ENCODE measurements around the gene SUSD4.

SUSD4 gene

DNA sequence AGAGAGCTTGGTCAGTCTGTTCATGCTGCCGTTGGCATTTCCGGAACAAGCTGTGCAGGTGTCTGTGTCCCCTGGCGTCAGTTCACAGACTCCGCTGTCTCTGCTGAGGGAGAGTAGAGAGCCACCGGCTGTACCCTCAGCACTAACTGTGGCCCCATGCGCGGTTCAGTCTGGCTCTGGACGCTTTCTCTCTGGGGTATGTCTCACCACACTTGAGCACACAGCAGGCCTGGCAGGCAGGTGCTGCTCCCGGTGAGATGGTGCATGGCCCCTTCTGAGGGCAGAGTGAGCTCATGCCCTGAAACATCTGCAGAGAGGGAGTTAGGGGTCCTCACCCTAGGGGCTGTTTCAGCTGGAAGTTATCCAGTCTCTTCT is 161.0 kb downstream of the SUSD4 start:
- no peaks in the 10 kb centered on the region for H3K4me1 ChIP-seq
- DNase-seq (ENCODE audit: low spot score in 2 of 2), result no peak
- H3K4me3 ChIP-seq, result no peak overlapping the region
- in situ Hi-C loops (cut with MboI; ENCODE audit: low sequenced_read_pairs), result no loop called here
- H3K27me3 ChIP-seq (ENCODE audit: low read depth), result no peaks in the 10 kb centered on the region
- H3K36me3 ChIP-seq (replicated peaks), result no peaks in the 10 kb centered on the region
- no peaks in the 10 kb centered on the region for H3K9me3 ChIP-seq

DNA sequence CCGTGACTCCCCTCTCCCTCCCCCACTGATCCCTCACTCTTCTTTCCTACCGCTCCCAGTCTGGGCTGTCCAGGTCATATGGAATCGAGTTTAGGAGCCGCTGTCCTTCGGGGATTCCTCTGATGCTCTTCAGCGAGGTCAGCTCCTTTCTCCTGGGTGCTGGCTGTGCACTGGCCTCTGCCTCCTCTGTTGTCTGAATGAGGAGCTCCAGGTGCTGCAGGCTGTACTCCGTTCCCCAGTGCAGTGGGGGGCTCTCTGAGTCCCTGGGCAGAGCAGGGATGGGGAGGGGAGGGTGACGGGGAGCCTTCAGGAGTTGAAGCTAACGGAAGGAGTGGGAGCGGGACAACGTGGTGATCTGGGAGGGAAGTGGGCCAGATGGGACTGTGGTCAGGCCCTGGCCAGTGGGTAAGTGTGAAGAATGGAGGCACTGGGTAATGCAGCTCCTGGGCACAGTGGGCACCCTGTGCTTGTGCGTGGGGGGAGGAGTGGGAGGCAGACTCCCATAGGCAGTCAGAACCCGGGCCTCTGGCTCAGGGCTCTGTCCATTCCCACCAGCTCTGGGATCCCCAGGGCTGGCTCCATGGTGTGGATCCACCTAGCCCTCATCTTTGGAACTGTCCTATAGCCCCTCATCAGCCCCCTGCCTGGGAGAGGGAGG is 161.5 kb downstream of the SUSD4 start:
- no peak for DNase-seq (ENCODE audit: low spot score in 2 of 2)
- in situ Hi-C loops (cut with MboI; ENCODE audit: low sequenced_read_pairs), result no loop called here

DNA sequence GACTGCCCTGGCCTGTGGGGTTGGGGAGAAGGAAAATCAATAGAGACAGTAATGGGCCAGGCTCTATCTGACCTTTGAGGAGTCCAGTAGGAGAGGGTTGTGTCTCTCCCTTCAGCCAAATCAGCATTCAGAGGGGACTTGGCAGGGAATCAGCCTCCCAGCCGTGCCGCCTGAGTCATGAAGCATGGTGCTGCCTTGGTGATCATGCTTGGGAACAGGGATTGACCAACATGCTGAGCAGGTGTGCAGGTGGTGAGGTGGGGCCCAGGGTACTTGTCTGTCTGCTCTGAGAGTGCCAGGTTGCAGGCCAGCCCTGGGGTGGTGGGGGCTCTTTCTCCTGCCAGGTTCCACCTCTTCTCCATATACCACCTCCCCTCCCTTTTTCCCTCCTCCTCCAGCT is 162.0 kb downstream of the SUSD4 start:
- no peak overlapping the region for H3K4me3 ChIP-seq
- no peak for DNase-seq (ENCODE audit: low spot score in 2 of 2)
- H3K36me3 ChIP-seq (replicated peaks), result no peaks in the 10 kb centered on the region
- H3K9me3 ChIP-seq, result no peaks in the 10 kb centered on the region
- no peaks in the 10 kb centered on the region for H3K27me3 ChIP-seq (ENCODE audit: low read depth)
- H3K4me1 ChIP-seq, result no peaks in the 10 kb centered on the region
- in situ Hi-C loops (cut with MboI; ENCODE audit: low sequenced_read_pairs), result no loop called here

More for the DNA sequence above, 161.5 kb downstream of the SUSD4 start:
- Histone ChIP-seq H3K4me1 (no peaks in the 10 kb centered on the region), H3K36me3 (replicated peaks) (no peaks in the 10 kb centered on the region), H3K9me3 (no peaks in the 10 kb centered on the region), H3K4me3 (no peak overlapping the region), H3K27me3 (ENCODE audit: low read depth) (no peaks in the 10 kb centered on the region)

DNA sequence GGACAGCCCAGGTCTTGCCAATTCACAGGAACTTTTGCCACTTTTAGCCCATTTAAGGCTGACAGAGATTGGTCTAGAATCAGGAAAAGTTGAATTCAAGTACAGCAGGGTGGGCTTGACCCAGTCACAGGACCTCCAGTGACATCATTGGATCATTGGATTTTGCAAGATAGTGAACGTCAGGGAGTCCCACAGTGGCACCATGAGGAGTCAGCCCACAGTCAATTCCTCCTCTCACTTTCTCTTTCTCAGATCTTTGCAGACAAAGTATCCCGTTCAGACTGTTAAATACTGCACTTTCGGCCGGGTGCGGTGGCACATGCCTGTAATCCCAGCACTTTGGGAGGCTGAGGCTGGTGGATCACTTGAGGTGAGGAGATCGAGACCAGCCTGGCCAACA is 163.1 kb downstream of the SUSD4 start:
- Histone ChIP-seq H3K36me3 (replicated peaks) (no peaks in the 10 kb centered on the region), H3K4me3 (no peak overlapping the region), H3K9me3 (no peaks in the 10 kb centered on the region), H3K27me3 (ENCODE audit: low read depth) (no peaks in the 10 kb centered on the region), H3K4me1 (no peaks in the 10 kb centered on the region)
- DNase-seq (ENCODE audit: low spot score in 2 of 2), result no peak
- in situ Hi-C loops (cut with MboI; ENCODE audit: low sequenced_read_pairs), result no loop called here

DNA sequence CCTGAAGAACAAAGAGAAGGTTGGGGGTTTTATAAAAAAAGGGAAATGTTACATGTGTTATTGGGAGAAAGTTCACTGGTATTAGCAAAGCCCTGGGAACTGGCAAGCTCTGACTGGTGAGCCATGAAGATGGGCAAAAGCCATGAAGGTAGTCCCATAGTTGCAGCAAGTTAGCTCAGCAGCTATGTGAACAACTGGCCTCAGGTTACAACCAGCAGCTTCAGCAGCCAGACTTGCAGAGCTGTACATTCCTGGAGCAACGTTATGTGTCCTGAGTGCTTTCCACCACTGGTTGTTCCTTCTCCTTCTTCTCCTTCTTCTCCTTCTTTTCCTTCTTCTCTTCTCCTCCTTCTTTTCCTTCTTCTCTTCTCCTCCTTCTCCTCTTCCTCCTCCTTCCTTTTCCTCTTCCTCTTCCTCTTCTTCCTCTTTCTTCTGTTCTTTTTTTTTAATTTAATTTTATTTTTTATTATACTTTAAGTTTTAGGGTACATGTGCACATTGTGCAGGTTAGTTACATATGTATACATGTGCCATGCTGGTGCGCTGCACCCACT is 164.8 kb downstream of the SUSD4 start:
- DNase-seq (ENCODE audit: low spot score in 2 of 2), result no peak
- in situ Hi-C loops (cut with MboI; ENCODE audit: low sequenced_read_pairs), result no loop called here
- no peaks in the 10 kb centered on the region for H3K9me3 ChIP-seq
- no peaks in the 10 kb centered on the region for H3K4me1 ChIP-seq
- H3K4me3 ChIP-seq, result no peak overlapping the region
- no peaks in the 10 kb centered on the region for H3K36me3 ChIP-seq (replicated peaks)
- no peaks in the 10 kb centered on the region for H3K27me3 ChIP-seq (ENCODE audit: low read depth)

DNA sequence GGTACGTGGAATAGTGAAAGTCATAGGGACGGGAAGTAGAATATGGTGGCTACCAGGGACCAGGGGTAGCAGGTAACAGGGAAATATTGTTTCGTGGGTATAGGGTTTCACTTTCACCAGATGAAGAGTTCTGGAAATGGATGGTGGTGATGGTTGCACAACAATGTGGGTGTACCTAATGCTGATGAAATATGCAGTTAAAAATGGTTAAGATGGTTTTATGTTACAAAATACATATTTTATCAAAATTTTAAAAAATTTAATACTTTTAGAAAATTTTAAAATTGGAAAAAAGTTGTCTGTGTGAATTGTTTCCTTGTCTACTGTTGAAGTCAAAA is 165.4 kb downstream of the SUSD4 start:
- in situ Hi-C loops (cut with MboI; ENCODE audit: low sequenced_read_pairs), result no loop called here
- no peak overlapping the region for H3K4me3 ChIP-seq
- no peaks in the 10 kb centered on the region for H3K4me1 ChIP-seq
- no peak for DNase-seq (ENCODE audit: low spot score in 2 of 2)
- no peaks in the 10 kb centered on the region for H3K9me3 ChIP-seq
- no peaks in the 10 kb centered on the region for H3K36me3 ChIP-seq (replicated peaks)
- H3K27me3 ChIP-seq (ENCODE audit: low read depth), result no peaks in the 10 kb centered on the region

DNA sequence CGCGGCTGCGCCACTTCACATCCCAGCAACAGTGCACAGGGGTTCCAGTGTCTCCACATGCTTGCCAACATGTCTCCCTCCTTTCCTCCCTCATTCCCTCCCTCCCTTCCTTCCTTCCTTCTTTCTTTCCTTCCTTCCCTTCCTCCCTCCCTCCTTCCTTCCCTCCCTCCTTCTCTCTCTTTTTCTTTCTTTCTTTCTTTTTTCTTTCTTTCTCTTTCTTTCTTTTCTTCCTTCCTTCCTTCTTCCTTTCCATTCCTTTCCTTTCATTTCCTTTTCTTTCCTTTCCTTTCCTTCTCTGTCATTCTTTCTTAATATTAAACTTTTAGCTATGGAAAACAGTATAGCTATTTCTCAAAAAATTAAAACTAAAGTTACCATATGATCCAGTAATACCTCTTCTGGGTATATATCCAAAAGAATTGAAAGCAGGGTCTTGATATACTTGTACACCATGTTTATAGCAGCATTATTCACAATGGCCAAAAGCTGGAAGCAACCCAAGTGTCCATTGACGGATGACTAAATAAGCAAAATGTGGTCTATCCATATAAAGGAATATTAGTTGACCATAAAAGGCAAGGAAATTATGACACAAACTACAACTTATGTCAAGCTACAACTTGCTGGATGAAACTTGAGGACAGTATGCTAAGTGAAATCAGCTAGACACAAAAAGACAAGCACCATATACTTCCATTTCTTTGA is 165.9 kb downstream of the SUSD4 start:
- no peaks in the 10 kb centered on the region for H3K9me3 ChIP-seq
- no peaks in the 10 kb centered on the region for H3K36me3 ChIP-seq (replicated peaks)
- DNase-seq (ENCODE audit: low spot score in 2 of 2), result no peak
- in situ Hi-C loops (cut with MboI; ENCODE audit: low sequenced_read_pairs), result no loop called here
- H3K4me3 ChIP-seq, result no peak overlapping the region
- no peaks in the 10 kb centered on the region for H3K4me1 ChIP-seq
- no peaks in the 10 kb centered on the region for H3K27me3 ChIP-seq (ENCODE audit: low read depth)

DNA sequence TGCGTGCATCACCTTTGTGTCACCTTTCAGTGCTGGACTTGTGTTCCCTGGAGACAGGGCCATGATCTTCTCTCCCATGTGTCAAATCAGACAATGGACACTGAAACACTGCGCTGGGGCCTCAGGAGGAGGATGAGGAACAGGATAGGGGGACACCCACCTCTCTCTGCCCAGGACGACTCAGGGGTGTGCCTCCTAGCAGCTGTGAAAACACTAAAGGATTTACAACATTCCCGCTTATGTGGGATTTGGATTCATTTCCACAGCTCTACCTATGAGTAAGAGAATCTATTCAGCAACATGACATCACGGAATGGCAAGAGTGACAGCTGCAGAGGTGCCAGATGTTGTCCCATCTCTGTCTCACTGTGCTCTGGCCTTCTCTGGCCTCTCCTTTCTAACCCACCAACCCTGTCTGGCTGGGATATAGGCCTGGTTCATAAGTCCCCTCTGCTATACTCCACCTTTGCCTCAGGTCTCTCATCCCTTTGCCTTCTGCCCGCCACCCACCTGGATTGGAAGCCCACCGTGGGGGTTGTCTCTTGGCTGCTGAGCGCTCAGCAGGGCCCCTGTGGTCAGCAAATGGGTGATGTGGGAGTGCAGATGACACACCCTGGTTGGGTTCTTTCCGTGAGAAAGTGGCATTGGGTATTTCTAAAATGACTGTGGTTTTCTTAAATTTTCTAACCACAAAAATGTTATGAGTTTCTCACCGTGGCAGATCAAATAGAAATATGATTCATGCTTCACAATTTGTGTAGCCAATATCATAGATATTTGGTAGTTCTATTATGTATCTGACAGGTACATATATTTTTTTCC is 173.9 kb downstream of the SUSD4 start:
- Histone ChIP-seq H3K9me3 (no peaks in the 10 kb centered on the region), H3K4me3 (no peak overlapping the region), H3K27me3 (ENCODE audit: low read depth) (peaks cover 2% of the 10 kb centered on the region; the same call in 1 of the 2 replicates), H3K4me1 (no peaks in the 10 kb centered on the region), H3K36me3 (replicated peaks) (no peaks in the 10 kb centered on the region)
- in situ Hi-C loops (cut with MboI; ENCODE audit: low sequenced_read_pairs), result no loop called here
- DNase-seq (ENCODE audit: low spot score in 2 of 2), result no peak

DNA sequence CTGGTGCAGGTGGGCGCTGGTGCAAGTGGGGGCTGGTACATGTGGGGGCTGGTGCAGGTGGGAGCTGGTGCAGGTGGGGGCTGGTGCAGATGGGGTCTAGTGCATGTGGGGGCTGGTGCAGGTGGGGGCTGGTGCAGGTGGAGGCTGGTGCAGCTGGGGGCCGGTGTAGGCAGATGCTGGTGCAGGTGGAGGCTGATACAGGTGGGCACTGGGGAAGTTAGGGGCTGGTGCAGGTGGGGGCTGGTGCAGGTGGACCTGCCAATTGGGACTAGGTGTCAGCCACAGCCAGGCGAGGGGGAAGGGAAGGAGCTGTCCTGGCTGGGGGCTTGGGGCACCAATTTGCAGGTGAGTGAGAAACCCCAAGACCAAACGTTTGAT is 174.5 kb downstream of the SUSD4 start:
- no peaks in the 10 kb centered on the region for H3K36me3 ChIP-seq (replicated peaks)
- H3K4me3 ChIP-seq, result no peak overlapping the region
- no peaks in the 10 kb centered on the region for H3K9me3 ChIP-seq
- H3K4me1 ChIP-seq, result no peaks in the 10 kb centered on the region
- in situ Hi-C loops (cut with MboI; ENCODE audit: low sequenced_read_pairs), result no loop called here
- H3K27me3 ChIP-seq (ENCODE audit: low read depth), result peaks cover 2% of the 10 kb centered on the region; the same call in 1 of the 2 replicates
- DNase-seq (ENCODE audit: low spot score in 2 of 2), result no peak

DNA sequence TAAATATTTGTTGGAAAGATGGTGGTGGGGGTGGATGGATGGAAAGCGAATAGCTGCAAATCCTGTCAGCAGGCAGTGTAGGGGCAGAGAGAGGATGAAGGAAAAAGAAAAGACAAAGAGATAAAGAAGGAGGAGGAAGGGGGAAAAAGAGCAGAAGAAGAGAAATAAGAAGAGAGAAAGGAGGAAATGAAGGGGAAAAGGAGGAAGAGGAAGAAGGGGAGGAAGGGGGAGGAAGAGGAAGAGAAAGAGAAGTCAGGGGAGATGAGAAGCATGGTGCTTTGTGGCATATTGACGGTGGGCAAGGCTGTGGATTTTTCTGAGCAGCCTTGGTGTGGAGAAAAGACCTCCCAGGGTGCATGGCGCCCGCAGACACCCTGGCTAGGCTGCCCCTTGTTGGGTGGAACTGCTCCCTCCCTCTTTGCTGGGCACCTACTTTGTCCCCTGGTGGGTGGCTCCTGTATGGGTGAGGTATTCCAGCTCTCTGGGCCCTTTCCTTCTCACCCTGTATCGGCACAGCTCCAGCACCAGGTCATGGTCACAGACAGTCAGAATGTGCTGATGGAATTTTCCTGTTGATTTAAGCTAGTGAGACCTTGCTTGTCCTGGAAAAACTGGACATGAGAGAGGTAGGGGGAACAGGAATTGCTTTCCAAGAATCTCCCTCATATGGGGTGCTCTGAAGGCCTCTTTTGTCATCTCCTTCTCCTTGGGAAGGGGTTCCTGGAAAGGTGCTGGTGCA is 175.2 kb downstream of the SUSD4 start:
- peaks cover 2% of the 10 kb centered on the region; the same call in 1 of the 2 replicates for H3K27me3 ChIP-seq (ENCODE audit: low read depth)
- no peaks in the 10 kb centered on the region for H3K36me3 ChIP-seq (replicated peaks)
- in situ Hi-C loops (cut with MboI; ENCODE audit: low sequenced_read_pairs), result no loop called here
- no peak for DNase-seq (ENCODE audit: low spot score in 2 of 2)
- no peaks in the 10 kb centered on the region for H3K4me1 ChIP-seq
- H3K4me3 ChIP-seq, result no peak overlapping the region
- H3K9me3 ChIP-seq, result no peaks in the 10 kb centered on the region

DNA sequence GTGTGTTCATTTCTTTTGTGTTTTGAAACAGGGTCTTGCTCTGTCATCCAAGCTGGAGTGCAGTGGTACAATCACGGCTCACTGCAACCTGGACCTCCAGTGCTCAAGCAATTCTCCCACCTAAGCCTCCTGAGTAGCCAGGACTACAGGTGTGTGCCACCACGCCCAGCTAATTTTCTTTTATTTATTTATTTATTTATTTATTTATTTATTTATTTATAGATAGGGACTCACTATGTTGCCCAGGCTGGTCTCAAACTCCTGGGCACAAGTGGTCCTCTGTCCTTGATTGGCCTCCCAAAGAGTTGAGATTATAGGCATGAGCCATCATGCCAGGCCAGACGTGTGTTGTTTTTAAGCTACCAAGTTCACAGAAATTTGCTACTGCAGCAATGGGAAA is 177.2 kb downstream of the SUSD4 start:
- Histone ChIP-seq H3K36me3 (replicated peaks) (no peaks in the 10 kb centered on the region), H3K4me1 (no peaks in the 10 kb centered on the region), H3K27me3 (ENCODE audit: low read depth) (peaks cover 2% of the 10 kb centered on the region; the same call in 1 of the 2 replicates), H3K4me3 (no peak overlapping the region), H3K9me3 (no peaks in the 10 kb centered on the region)
- no peak for DNase-seq (ENCODE audit: low spot score in 2 of 2)
- in situ Hi-C loops (cut with MboI; ENCODE audit: low sequenced_read_pairs), result no loop called here

DNA sequence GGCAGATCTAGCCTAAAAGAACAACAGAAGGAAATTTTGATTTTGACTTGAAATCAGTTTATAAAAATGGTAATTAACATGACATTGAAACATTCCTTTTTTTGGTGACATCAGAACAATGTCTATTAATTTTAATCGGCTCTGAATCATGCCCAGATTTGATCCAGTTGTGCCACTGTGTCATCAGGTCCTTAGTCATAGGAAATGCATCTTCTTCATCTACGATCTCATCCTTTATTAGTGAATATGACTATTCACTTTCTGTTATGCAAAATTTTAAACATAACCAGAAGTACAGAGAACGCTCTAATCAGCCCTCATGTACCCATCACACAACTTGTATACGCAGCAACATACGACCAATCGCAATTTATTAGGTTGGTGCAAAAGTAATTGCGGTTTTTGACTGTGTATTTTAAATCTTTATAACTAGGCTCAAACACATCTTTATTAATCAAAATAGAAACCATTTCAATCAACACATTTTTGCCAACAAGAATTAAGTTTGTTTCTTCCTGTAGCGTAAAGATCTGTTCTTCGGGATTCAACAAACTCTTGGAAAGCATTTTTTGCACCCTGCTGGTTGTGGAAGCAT is 180.6 kb downstream of the SUSD4 start:
- H3K36me3 ChIP-seq (replicated peaks), result no peaks in the 10 kb centered on the region
- no peak for DNase-seq (ENCODE audit: low spot score in 2 of 2)
- H3K9me3 ChIP-seq, result no peaks in the 10 kb centered on the region
- H3K4me1 ChIP-seq, result no peaks in the 10 kb centered on the region
- in situ Hi-C loops (cut with MboI; ENCODE audit: low sequenced_read_pairs), result no loop called here
- no peak overlapping the region for H3K4me3 ChIP-seq
- H3K27me3 ChIP-seq (ENCODE audit: low read depth), result no peaks in the 10 kb centered on the region

DNA sequence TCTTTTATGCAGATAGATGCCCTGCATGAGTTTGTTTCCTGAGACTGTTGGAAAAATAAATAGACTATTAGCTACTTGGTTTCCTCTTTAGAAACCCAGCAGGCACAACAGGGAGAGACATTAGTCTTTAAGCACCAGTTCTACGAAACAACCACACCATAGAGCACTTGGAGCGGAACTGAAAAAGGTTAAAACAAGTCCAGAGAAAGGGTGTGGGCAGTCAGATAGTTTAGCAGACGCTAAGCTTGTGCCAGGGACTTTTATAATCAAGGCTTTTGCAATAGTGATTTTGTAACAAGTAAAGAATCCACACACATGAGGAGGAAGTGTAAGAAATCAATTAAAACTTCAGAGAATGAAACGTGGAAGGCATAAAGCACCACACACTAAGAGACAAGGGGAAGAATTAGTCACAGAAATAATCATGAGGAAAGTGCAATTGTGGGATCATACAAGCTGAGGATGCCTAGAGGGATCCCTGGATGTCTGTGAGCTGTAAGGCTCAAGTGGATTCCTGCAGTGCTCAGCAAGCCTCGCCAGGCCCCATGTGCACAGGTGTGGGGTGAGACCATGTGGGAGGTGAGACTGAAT is 183.2 kb downstream of the SUSD4 start:
- Histone ChIP-seq H3K4me3 (no peak overlapping the region), H3K27me3 (ENCODE audit: low read depth) (no peaks in the 10 kb centered on the region), H3K4me1 (no peaks in the 10 kb centered on the region), H3K9me3 (no peaks in the 10 kb centered on the region), H3K36me3 (replicated peaks) (no peaks in the 10 kb centered on the region)
- no peak for DNase-seq (ENCODE audit: low spot score in 2 of 2)
- in situ Hi-C loops (cut with MboI; ENCODE audit: low sequenced_read_pairs), result no loop called here

All from HAP-1 (cell line).